Gastroesophageal sphincter (tissue), 4 donors: ENCODE data around the gene FCMR. TPM values are rescaled to one million over a fixed set of nuclear protein-coding genes. Genes with fewer than 3 reads are reported as not detected.
"Not testable (repeated sequence)": the region's sequence is repeated elsewhere in the genome, so short reads cannot be mapped to it uniquely, and the experiment has no call there.

Source experiments
- ATAC-seq: fragments of 150-250 bp; one replicate; pipeline ENCODE4 v1.9.1; 2016; ENCODE audit warnings: mild to moderate bottlenecking, moderate library complexity
- H3K27ac ChIP-seq, 4 donors: fragments of 200-600 bp; sonication (generic) in 3 of 4; 1 replicate in 3 of 4; 2 replicates in 1 of 4; pipeline ENCODE4 v1.5.1; 2016 to 2019
- H3K27me3 ChIP-seq: fragments of 200-600 bp; sonication (generic); one replicate; pipeline ENCODE4 v1.5.1; 2019
- H3K36me3 ChIP-seq, 2 donors: fragments of 200-600 bp; sonication (generic); one replicate each; pipeline ENCODE4 v1.5.1; 2019; ENCODE audit warnings: control low read depth in 1 of 2
- H3K4me1 ChIP-seq, 3 donors: fragments of 200-600 bp; sonication (generic); 1 replicate in 2 of 3; 2 replicates in 1 of 3; pipeline ENCODE4 v1.5.1; 2016 to 2019; ENCODE audit warnings: control low read depth in 2 of 3
- H3K4me3 ChIP-seq, 2 donors: fragments of 200-600 bp; sonication (generic); one replicate each; pipeline ENCODE4 v1.5.1; 2019; ENCODE audit warnings: mild to moderate bottlenecking in 1 of 2, moderate library complexity in 1 of 2
- H3K9me3 ChIP-seq, 3 donors: fragments of 200-600 bp; sonication (generic); one replicate each; pipeline ENCODE4 v1.5.1; 2017 to 2019; ENCODE audit warnings: control low read depth in 2 of 3
- CTCF ChIP-seq, 4 experiments: fragments of 200-600 bp in 2 of 4; fragments of 450-650 bp in 2 of 4; sonication (generic) in 1 of 4; IDR thresholded peaks; one replicate each; pipeline ENCODE4 v1.5.1; 2017 to 2019; ENCODE audit warnings: antibody characterized with exemption in 4 of 4, mild to moderate bottlenecking in 2 of 4, moderate library complexity in 2 of 4
- EP300 ChIP-seq: sonication (generic); formaldehyde crosslinking; IDR thresholded peaks from one replicate; pipeline ENCODE4 v1.6.1; 2017; ENCODE audit warnings: antibody characterized with exemption, mild to moderate bottlenecking
- POLR2A ChIP-seq, 2 donors: fragments of 450-650 bp; IDR thresholded peaks; one replicate each; pipeline ENCODE4 v1.6.1; 2017; ENCODE audit warnings: antibody characterized with exemption in 2 of 2, mild to moderate bottlenecking in 2 of 2, moderate library complexity in 1 of 2
- POLR2AphosphoS5 ChIP-seq: sonication (generic); formaldehyde crosslinking; IDR thresholded peaks from one replicate; pipeline ENCODE4 v1.6.1; 2017; ENCODE audit warnings: antibody characterized with exemption
- WGBS, 2 donors: methylation state at CpG; one replicate each; pipeline ENCODE4 v1.1.5; 2018; ENCODE audit warnings: low coverage in 1 of 2; 5-methylcytosine and 5-hydroxymethylcytosine counted together
- total RNA-seq, 4 donors: library from RNA; depleted of rRNA; stranded (reverse); fragments of >200 nt; gene quantifications; one replicate each; pipeline ENCODE4 v1.1.0, GENCODE V29; 2016

The FCMR gene
- total RNA-seq, 4 donors from 2014 or later: 1.0 to 4.1 (median 1.6) TPM; not detected in 1

- Histone ChIP-seq H3K4me1 (no peaks in the 10 kb centered on the region), H3K36me3 (no peaks in the 10 kb centered on the region), H3K27ac (no peak overlapping the region), H3K27me3 (no peaks in the 10 kb centered on the region), H3K4me3 (no peak overlapping the region), H3K9me3 (no peaks in the 10 kb centered on the region)
- TF ChIP-seq POLR2AphosphoS5 (no peak), EP300 (no peak), POLR2A (IDR thresholded peaks at IDR 0.05) (no peak), CTCF (IDR thresholded peaks at IDR 0.05) (no peak)
- no peak for ATAC-seq
- 67 to 79% methylated on average over 7 to 8 of the region's 8 CpGs for WGBS, 2 donors
These were observed 2.9 kb upstream of the FCMR start for GRCh38 chr1:206924592-206925105.

- not testable (repeated sequence) for H3K27me3 ChIP-seq, H3K27ac ChIP-seq, H3K4me1 ChIP-seq, H3K9me3 ChIP-seq, H3K36me3 ChIP-seq, H3K4me3 ChIP-seq
- 76 to 80% methylated on average over 4 of the region's 4 CpGs for WGBS, 2 donors
- peak; percentile 37 for ATAC-seq
These were observed 2.3 kb upstream of the FCMR start for GRCh38 chr1:206923961-206924557.

GRCh38 chr1:206923009-206923960 lies 1.5 kb upstream of the FCMR start:
- TF ChIP-seq EP300 (no peak), POLR2AphosphoS5 (no peak), CTCF (IDR thresholded peaks at IDR 0.05) (no peak), POLR2A (IDR thresholded peaks at IDR 0.05) (no peak)
- Histone ChIP-seq H3K36me3 (no peaks in the 10 kb centered on the region), H3K4me1 (no peaks in the 10 kb centered on the region), H3K27ac (no peak overlapping the region), H3K27me3 (no peaks in the 10 kb centered on the region), H3K4me3 (no peak overlapping the region), H3K9me3 (no peaks in the 10 kb centered on the region)
- 82 to 89% methylated on average over 4 to 5 of the region's 12 CpGs for WGBS, 2 donors
- ATAC-seq: peak; percentile 5

DNA sequence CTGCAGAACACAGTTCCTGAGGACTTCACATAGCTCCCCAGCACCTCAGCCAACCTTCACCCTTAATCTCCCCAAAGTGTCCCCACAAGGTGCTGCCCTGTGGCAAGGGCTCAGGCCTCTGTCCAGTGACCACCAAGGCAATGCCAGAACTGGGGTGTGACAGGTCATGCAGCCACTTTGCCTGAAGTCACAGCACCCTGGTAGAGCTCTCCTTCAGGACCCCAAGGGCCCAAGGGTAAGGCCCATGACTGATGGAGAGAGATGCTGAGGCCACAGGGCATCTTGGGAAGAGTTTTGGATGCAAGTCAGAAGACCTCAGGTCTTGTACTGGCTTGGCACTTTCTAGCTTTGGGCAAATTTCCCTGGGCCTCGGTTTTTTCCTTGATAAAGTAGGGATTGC lies 783 bp upstream of the FCMR start:
- Histone ChIP-seq H3K4me1 (no peaks in the 10 kb centered on the region), H3K4me3 (no peak overlapping the region), H3K27ac (no peak overlapping the region), H3K36me3 (no peaks in the 10 kb centered on the region), H3K9me3 (no peaks in the 10 kb centered on the region), H3K27me3 (no peaks in the 10 kb centered on the region)
- WGBS, 2 donors: 80 to 100% methylated on average over 1 of the region's 1 CpG
- no peak for ATAC-seq
- TF ChIP-seq EP300: no peak
- TF ChIP-seq POLR2A (IDR thresholded peaks at IDR 0.05): no peak
- TF ChIP-seq POLR2AphosphoS5: no peak
- no peak for TF ChIP-seq CTCF (IDR thresholded peaks at IDR 0.05)

DNA sequence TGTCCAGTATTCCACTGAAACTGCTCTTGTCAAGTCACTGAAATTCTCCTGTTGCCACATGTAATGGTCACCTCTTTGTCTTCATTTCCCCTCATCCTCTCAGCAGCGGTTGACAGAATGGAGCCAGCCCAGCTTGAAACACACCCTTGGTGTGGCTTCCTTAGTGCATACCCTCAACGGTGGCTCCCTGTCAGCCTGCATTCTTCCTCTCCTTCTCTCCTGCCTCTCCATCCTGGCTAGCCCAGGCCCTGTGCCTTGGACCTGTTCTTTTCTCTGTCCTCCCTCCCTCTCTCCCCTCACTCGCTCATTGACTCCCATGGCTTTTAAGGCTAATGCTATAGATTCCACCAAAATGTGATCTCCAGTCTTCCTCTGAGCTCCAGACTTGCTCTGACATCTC lies 3.7 kb downstream of the FCMR start:
- Histone ChIP-seq H3K36me3 (no peaks in the 10 kb centered on the region), H3K9me3 (no peaks in the 10 kb centered on the region), H3K27me3 (peaks cover 32% of the 10 kb centered on the region), H3K4me3 (no peak overlapping the region), H3K4me1 (no peaks in the 10 kb centered on the region), H3K27ac (no peak overlapping the region)
- TF ChIP-seq EP300 (no peak), CTCF (IDR thresholded peaks at IDR 0.05) (no peak), POLR2A (IDR thresholded peaks at IDR 0.05) (no peak), POLR2AphosphoS5 (no peak)
- WGBS, 2 donors: 79 to 88% methylated on average over 1 to 3 of the region's 3 CpGs
- no peak for ATAC-seq
